GM12875 (cell line): ENCODE data around the gene TNFRSF13B.

ENCODE experiments used
- H3K4me3 ChIP-seq: one replicate; pipeline ENCODE4 v1.5.1; 2011; ENCODE audit warnings: low read depth, low read length, control low read depth
- TF ChIP-seq, protein P1 (sequence below): IDR thresholded peaks from 2 replicates; pipeline ENCODE4 v1.5.1; 2011; ENCODE audit warnings: low read depth, mild to moderate bottlenecking, control low read depth, inconsistent platforms, low read length, moderate library complexity, borderline replicate concordance; ENCODE audit not compliant: insufficient read depth

Gene TNFRSF13B

DNA sequence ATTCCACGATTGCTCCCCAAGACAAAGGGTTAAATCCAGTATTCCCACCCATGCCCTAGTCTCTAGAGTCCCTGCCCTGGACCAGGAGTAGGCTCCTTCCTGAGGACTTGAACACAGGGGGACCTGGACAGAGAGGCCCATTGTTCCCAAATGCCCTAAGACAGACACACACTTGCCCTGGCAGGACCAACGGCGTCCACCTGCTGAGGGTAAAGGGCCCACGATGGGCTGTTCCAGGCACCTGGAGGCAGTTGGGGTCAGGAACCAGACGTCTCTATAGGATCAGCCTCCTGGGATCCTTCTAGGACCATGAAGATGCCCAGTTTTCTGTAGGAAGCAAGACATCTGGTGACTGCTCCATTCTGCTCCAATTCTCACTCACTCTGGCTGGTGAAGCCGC lies 39.3 kb downstream of the TNFRSF13B start:
- TF ChIP-seq, protein P1, sequence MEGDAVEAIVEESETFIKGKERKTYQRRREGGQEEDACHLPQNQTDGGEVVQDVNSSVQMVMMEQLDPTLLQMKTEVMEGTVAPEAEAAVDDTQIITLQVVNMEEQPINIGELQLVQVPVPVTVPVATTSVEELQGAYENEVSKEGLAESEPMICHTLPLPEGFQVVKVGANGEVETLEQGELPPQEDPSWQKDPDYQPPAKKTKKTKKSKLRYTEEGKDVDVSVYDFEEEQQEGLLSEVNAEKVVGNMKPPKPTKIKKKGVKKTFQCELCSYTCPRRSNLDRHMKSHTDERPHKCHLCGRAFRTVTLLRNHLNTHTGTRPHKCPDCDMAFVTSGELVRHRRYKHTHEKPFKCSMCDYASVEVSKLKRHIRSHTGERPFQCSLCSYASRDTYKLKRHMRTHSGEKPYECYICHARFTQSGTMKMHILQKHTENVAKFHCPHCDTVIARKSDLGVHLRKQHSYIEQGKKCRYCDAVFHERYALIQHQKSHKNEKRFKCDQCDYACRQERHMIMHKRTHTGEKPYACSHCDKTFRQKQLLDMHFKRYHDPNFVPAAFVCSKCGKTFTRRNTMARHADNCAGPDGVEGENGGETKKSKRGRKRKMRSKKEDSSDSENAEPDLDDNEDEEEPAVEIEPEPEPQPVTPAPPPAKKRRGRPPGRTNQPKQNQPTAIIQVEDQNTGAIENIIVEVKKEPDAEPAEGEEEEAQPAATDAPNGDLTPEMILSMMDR = no peak
- no peak overlapping the region for H3K4me3 ChIP-seq

DNA sequence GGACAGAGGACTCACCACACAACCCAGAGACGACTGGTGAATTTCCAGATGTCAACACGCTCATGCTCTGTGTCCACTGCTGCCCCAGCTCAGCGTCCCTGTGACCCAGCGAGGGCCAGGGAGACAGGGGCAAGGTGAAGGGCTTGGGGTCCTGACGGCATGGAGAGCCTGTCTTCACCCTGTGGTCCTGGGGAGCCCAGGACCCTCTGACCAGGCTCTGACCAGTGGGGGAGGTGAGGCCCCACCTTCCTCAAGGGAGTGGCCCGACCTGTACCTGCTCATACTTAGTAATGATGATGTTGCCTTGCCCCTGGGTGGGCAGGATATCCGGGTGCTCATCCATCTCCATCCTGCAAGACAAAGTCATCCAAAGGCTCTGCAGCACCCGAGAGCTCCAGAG lies 39.8 kb downstream of the TNFRSF13B start:
- TF ChIP-seq, protein P1 = no peak
- no peak overlapping the region for H3K4me3 ChIP-seq

DNA sequence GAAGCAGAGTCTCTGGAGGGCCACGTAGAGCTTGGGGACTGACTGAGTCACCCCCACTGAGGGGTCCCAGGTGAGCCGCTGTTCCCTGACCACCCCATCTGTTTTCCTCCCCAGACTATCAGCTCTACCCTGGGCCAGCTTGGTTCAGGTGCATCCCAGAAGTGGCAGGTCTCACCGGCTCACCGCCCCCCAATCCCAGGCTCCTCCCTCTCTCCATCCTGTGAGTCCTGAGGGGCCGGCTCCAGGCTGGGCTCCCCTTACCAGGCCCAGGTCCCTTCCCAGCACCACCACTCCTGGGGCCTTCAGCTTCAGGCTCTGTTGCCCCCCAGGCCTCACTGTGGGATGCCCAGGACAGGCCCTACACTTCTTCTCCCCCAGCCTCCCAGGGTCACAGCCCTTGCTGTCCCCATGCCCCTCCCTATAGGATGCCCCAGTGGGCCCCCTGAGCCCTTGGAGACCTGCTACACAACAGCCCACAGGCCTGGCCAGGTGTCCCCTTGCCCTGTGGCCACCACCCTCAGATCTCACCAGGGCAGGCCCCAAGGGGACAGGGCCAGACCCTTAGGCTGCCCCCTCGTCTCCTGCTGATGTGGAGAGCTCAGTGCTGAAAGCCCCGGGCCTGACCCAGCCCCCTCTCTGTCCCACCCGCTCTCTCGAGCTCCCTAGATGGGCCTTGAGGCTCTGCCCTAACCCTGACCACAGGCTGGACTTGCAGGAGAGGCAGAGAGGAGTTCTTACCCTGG lies 40.4 kb downstream of the TNFRSF13B start:
- TF ChIP-seq, protein P1 = no peak
- H3K4me3 ChIP-seq = no peak overlapping the region

DNA sequence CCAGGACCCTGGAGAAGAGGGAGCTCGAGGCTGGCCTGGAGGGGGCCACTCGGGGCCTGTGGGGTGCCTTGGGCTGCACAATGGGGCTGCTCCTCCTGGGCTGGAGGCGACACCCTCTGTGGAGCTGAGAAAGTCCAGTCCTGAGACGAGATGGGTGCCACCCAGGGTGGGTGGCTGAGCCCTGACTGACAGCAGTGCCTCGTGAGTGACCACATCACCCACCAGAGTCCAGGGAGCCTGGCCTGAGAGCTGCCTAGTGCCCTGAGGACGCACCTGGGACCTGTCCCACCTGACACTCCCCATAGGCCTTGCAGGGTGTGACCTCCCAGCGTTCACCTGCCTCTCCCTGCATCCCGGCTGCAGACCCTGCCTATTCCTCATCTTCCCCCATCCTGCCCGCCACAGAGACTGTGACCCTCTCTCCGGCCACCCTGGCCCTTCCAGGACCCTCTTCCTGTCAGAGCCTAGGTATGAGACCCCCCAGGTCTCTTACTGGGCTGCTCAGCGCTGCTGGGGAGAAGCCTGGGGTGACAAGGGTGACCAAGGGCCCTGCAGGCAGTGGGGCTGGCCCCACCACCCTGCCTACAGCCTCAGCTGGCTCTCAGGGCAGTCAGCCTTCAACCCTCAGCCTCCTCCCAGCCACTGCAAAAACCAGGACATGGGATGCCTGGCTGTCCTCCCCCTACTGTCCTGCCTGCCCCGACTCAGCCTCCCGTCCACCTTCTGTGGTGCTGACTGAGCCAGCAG lies 41.2 kb downstream of the TNFRSF13B start:
- TF ChIP-seq, protein P1 = no peak
- no peak overlapping the region for H3K4me3 ChIP-seq

DNA sequence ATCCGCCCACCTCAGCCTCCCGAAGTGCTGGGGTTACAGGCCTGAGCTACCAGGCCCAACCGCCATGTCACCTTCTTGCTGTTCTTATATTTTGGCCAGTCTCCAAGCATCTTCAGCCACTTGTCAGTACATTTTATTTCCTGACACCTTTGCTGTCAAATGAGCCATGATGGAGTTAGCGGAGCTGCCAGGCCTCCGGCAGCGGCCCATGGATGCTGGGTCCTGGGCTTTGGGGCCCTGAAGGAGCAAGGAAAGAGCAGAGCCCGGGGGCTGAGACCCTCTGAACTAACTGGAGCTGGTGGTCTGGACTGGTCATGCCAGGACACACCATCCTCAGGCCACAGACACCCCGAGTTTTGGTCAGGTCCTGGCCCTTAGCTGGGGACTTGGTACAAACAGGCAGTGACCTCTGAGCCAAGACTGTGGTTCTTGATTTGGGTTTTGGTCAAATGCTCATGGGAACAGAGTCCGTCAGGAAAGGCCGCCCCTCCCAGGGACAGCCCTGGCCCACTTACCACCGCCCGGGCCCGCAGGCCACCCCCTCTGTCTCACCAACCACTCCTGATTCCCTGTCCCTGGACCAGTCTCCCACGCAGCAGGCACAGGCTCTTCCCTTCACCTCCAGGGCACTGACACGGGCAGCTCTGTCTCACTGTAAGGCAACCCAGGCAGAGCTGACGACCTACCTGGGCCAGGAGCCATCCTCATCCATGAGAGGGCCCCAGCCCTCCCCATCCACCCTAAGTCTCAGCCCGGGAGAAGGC lies 42.0 kb downstream of the TNFRSF13B start:
- no peak overlapping the region for H3K4me3 ChIP-seq
- TF ChIP-seq, protein P1 = no peak

DNA sequence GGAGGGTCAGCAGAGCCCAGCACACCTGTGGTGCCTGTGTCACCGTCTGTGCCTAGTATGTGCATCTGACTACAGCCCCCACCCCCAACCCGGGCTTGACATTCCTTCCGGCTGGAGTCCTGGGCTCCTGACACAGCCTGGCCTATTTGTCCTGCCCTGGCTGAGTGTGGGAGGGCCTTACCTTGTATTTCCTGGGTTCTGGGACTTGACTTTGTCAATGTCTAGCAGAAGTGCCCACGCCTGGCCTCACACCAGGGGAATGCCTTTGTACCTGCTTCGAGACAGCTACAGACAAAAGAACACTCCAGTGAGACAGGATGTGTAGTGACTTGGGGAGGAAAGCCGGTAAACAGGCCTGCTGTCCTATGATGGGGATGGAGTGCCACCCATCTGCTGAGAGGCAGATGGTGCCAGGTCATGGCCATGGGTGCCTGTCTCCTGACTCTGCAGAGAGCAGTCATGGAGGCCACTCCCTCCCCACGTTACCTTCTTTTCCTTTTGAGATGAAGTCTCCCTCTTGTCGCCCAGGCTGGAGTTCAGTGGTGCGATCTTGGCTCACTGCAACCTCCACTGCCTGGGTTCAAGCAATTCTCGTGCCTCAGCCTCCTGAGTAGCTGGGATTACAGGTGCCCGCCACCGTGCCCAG lies 42.8 kb downstream of the TNFRSF13B start:
- TF ChIP-seq, protein P1 = no peak
- H3K4me3 ChIP-seq = no peak overlapping the region
